Cardiac muscle cell (in vitro differentiated cells and primary cell): ENCODE data around the gene KCNJ5. TPM values are rescaled to one million over a fixed set of nuclear protein-coding genes. Genes with fewer than 3 reads are reported as not detected.

Experiments
- DNase-seq, 2 donors: peaks; one replicate each; pipeline versions ENCODE4 v3.0.0 to v3.0.0-alpha.2; 2010 to 2017; ENCODE audit warnings: low read depth in 1 of 2, low spot score in 1 of 2
- H3K27ac ChIP-seq: fragments of 200-600 bp; sonication (generic); 2 replicates; pipeline ENCODE4 v1.5.1; 2016
- H3K27me3 ChIP-seq: fragments of 200-600 bp; sonication (generic); 2 replicates; pipeline ENCODE4 v1.6.0; 2016; ENCODE audit warnings: control low read depth
- H3K36me3 ChIP-seq: fragments of 200-600 bp; sonication (generic); 2 replicates; pipeline ENCODE4 v1.5.1; 2016; ENCODE audit warnings: control low read depth
- H3K4me1 ChIP-seq: fragments of 200-600 bp; sonication (generic); 2 replicates; pipeline ENCODE4 v1.8.1; 2017; ENCODE audit warnings: low read depth, mild to moderate bottlenecking, mixed run types
- H3K4me3 ChIP-seq: fragments of 200-600 bp; sonication (generic); 2 replicates; pipeline ENCODE4 v1.5.1; 2016; ENCODE audit warnings: mild to moderate bottlenecking
- H3K9me3 ChIP-seq: fragments of 200-600 bp; sonication (generic); 2 replicates; pipeline ENCODE4 v1.5.1; 2017; ENCODE audit warnings: low read depth, mild to moderate bottlenecking, control low read depth
- polyA plus RNA-seq: library from polyadenylated mRNA; unstranded; fragments of >200 nt; fragmentation: Nextera tagmentation; extraction: Ambion mirVana; gene quantifications from 2 replicates; pipeline ENCODE4 v1.2.1, GENCODE V29; 2016
- total RNA-seq: library from RNA; depleted of rRNA; stranded (reverse); fragments of >200 nt; gene quantifications from 2 replicates; pipeline ENCODE4 v1.2.3, GENCODE V29; 2016
- TF ChIP-seq, protein P1 (sequence below): IDR thresholded peaks from 2 replicates; pipeline ENCODE4 v1.5.1; 2012; ENCODE audit warnings: low read depth, mild to moderate bottlenecking, low read length

The KCNJ5 gene
- total and polyA plus RNA-seq, 2 experiments from 2014 or later, result 44.8 to 71.8 TPM

DNA sequence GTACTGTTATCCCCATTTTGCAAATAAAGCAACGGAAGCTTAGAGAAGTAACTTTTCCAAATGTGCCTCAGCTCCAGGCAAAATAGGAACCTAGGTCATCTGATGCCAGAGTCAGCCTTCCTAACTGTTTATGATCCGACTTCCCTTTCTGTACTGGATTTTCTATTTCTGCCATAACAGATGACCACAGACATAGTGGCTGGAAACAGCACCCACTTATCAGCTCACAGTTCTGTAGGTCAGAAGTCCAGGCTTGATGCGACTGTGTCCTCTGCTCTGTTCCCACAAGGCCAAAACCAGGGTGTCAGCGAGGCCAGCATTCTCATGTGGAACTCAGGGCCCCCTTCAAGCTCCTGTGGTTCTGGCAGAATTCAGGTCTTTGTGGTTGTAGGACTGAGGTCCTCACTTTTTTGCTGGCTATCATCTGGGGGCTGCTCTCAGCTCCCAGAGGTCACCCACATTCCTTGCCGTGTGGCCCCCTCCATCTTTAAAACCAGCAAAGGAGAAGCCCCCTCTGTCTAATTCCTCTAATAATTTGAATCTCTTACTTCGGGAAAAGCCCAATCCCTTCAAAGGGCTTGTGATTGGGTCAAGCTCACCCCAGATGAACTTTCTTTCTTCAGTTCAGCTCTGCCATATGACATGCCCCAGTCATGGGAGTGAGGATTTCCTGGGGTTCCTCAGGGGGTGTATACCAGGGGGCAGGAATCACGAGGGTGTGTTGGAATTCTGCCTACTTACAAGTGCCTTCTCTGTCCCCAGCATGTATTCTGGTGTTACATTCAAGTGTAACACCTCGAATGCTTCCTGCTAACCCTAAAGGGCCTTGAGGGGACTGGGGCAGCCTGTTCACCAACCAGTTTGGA is 15.3 kb downstream of the KCNJ5 start:
- H3K27ac ChIP-seq, result no peak overlapping the region
- H3K4me3 ChIP-seq, result peak overlapping the region; percentile 16
- peaks cover 38% of the 10 kb centered on the region for H3K4me1 ChIP-seq
- DNase-seq, result no peak
- TF ChIP-seq, protein P1, sequence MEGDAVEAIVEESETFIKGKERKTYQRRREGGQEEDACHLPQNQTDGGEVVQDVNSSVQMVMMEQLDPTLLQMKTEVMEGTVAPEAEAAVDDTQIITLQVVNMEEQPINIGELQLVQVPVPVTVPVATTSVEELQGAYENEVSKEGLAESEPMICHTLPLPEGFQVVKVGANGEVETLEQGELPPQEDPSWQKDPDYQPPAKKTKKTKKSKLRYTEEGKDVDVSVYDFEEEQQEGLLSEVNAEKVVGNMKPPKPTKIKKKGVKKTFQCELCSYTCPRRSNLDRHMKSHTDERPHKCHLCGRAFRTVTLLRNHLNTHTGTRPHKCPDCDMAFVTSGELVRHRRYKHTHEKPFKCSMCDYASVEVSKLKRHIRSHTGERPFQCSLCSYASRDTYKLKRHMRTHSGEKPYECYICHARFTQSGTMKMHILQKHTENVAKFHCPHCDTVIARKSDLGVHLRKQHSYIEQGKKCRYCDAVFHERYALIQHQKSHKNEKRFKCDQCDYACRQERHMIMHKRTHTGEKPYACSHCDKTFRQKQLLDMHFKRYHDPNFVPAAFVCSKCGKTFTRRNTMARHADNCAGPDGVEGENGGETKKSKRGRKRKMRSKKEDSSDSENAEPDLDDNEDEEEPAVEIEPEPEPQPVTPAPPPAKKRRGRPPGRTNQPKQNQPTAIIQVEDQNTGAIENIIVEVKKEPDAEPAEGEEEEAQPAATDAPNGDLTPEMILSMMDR, result no peak
- peaks cover 2% of the 10 kb centered on the region for H3K27me3 ChIP-seq
- no peaks in the 10 kb centered on the region for H3K9me3 ChIP-seq
- peaks cover 3% of the 10 kb centered on the region for H3K36me3 ChIP-seq

DNA sequence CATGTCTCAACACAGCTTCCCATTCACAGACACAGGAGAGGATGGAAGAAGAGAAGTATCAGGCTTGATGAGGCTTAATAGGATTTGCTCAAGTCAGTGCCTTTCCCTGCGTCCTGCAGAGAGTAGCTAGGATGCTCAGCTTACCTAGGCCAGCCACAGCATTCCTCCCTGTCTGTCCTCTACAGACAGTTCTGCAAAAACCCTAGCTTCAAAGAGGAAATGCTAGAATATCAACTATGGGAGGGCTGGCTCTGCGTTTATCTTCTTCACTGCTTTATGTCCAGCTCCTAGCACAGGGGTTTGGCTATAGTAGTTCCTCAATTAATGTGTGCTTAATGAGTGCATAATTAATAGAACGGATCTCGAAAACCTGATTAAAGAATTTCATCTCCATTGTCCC is 16.4 kb downstream of the KCNJ5 start:
- Histone ChIP-seq H3K36me3 (peaks cover 14% of the 10 kb centered on the region), H3K27me3 (peaks cover 2% of the 10 kb centered on the region), H3K9me3 (no peaks in the 10 kb centered on the region), H3K4me1 (peaks cover 28% of the 10 kb centered on the region), H3K27ac (no peak overlapping the region), H3K4me3 (no peak overlapping the region)
- no peak for DNase-seq
- TF ChIP-seq, protein P1, result no peak

DNA sequence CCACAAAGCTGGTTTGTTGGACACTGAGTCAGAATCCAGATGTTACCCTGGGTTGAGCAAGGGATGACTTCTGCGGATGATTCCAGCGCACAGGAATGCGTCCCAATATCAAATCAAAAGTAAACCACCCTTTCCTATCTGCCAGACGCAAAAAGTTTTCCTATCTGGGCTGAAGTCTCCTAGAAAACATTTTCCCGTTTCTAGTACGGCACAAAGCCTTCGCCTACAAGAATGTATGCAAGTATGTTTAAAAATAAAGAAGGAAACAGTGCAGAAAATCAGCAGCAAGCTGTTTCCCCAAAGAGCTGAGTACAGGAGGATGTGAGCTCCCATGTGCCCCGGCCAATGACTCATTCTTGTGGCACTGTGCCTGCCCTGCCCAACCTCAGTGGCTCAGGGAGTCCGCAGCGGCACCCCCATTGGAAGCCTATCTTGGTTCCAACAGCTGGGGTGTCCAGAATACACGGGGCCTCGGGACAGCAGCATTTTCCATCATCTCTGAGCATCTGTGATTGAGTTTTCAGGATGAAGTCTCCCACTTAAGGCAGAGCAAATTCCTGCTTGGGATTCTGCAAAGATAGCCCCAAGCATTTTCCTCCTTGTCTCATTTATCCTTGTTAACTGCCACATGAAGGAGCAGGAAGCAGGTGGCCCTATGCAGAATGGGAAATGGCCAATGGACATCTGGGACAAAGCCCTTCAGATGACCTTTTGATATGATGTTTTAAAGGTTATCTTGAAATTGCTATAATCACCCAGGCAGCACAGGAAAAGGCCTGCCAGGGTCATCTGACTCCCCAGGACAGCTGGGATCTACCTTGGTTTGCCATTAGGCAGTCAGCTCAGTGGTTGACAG is 17.5 kb downstream of the KCNJ5 start:
- Histone ChIP-seq H3K4me1 (peaks cover 18% of the 10 kb centered on the region), H3K36me3 (peaks cover 23% of the 10 kb centered on the region), H3K4me3 (no peak overlapping the region), H3K27ac (peak overlapping the region; percentile 3), H3K27me3 (peaks cover 2% of the 10 kb centered on the region), H3K9me3 (no peaks in the 10 kb centered on the region)
- TF ChIP-seq, protein P1, result no peak
- peak in 1 of 2 donors; percentile 73 for DNase-seq

DNA sequence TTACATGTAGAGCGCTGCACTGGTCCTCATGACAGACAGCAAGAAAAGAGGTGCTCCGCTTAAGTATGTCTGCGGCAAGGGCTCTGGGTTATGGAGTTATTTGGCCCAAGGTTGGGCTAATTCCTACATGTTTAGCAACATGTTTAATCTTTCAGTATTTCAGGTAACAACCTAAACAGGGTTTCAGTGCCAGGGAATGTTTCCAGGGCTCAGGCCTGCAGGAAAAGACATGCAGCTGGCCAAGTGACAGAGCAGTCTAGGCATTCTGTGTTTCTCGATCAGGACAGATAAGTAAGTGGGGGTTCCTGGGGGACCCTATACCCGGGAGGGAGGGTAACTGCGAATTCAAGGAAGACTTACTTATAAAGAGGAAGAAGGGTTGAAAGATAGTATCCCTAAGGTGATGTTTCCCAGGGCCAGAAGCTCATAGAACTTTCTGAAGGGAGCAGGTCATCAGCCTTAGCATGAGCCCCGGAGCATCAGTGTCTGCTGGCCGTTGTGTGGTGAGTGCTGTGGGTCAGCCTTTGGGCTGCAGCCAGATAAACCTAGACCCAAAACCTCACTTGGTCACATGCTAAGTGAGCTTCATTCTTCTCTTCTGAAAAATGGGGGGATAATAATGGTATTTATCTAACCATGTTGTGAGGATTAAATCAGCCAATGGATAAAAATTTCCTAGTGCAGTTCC is 18.4 kb downstream of the KCNJ5 start:
- TF ChIP-seq, protein P1, result no peak
- no peaks in the 10 kb centered on the region for H3K9me3 ChIP-seq
- H3K4me1 ChIP-seq, result peaks cover 14% of the 10 kb centered on the region
- peak overlapping the region; percentile 3 for H3K27ac ChIP-seq
- peaks cover 31% of the 10 kb centered on the region for H3K36me3 ChIP-seq
- no peak overlapping the region for H3K4me3 ChIP-seq
- no peak for DNase-seq
- H3K27me3 ChIP-seq, result no peaks in the 10 kb centered on the region

DNA sequence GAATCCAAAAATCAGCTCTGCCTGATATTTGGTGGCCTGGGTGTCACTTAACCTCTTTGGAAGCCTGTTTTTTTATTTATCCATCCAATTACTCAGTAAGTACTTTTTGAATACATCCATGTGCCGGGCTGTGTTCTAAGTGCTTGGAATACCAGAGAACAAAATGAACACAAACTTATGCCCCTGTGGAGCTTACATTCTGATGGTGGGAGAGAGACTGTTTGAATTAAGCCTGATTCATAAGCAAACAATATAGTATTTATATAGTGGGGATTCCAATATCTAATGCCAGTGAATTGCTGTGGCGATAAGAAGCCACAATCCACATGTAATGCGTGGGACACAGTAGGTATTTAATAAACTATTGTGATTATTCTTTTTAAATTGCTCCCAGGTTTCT is 19.4 kb downstream of the KCNJ5 start:
- no peak for DNase-seq
- H3K27ac ChIP-seq, result no peak overlapping the region
- TF ChIP-seq, protein P1, result no peak
- H3K27me3 ChIP-seq, result no peaks in the 10 kb centered on the region
- peaks cover 34% of the 10 kb centered on the region for H3K36me3 ChIP-seq
- H3K9me3 ChIP-seq, result no peaks in the 10 kb centered on the region
- H3K4me3 ChIP-seq, result no peak overlapping the region
- peaks cover 16% of the 10 kb centered on the region for H3K4me1 ChIP-seq
